DND-41 (cell line): ENCODE measurements around the gene PCDHGA7.

Source experiments
- ATAC-seq: fragments of 200-7000 bp; cut with Tn5 transposase; 3 replicates; pipeline ENCODE4 v1.9.1; 2021; ENCODE audit warnings: low read depth; ENCODE audit not compliant: insufficient read depth
- DNase-seq: peaks from one replicate; pipeline ENCODE4 v3.0.0-alpha.2; 2020
- H2AFZ ChIP-seq: 2 replicates; pipeline ENCODE4 v1.6.0; 2012; ENCODE audit warnings: low read depth, low read length
- H3K27ac ChIP-seq: 2 replicates; pipeline ENCODE4 v1.5.1; 2012; ENCODE audit warnings: low read length, inconsistent platforms
- H3K27me3 ChIP-seq: fragments of 200-600 bp; sonication (generic); 2 replicates; pipeline ENCODE4 v1.6.0; 2012; ENCODE audit warnings: low read length, mild to moderate bottlenecking, inconsistent platforms; ENCODE audit not compliant: insufficient read depth, poor library complexity
- H3K36me3 ChIP-seq: 2 replicates; pipeline ENCODE4 v1.5.1; 2012; ENCODE audit warnings: low read length, inconsistent platforms; ENCODE audit not compliant: insufficient read depth
- H3K4me1 ChIP-seq: 2 replicates; pipeline ENCODE4 v1.5.1; 2012; ENCODE audit warnings: mild to moderate bottlenecking, low read length; ENCODE audit not compliant: insufficient read depth
- H3K4me2 ChIP-seq: 2 replicates; pipeline ENCODE4 v1.6.0; 2012; ENCODE audit warnings: mild to moderate bottlenecking, moderate library complexity, low read length, inconsistent platforms; ENCODE audit not compliant: insufficient read depth
- H3K4me3 ChIP-seq, 2 experiments: fragments of 200-600 bp in 1 of 2; shearing (Covaris generic) in 1 of 2; 2 replicates each; pipeline ENCODE4 v1.5.1; 2012 to 2016; ENCODE audit warnings: inconsistent platforms in 2 of 2, low read length in 2 of 2, mild to moderate bottlenecking in 2 of 2, low read depth in 1 of 2, moderate library complexity in 1 of 2
- H3K79me2 ChIP-seq: 2 replicates; pipeline ENCODE4 v1.6.0; 2012; ENCODE audit warnings: low read length, inconsistent platforms; ENCODE audit not compliant: insufficient read depth
- H3K9ac ChIP-seq: 2 replicates; pipeline ENCODE4 v1.6.0; 2012; ENCODE audit warnings: low read depth, mild to moderate bottlenecking, inconsistent platforms, low read length, moderate library complexity
- H3K9me3 ChIP-seq: 2 replicates; pipeline ENCODE4 v1.5.1; 2012; ENCODE audit warnings: low read length, moderate library complexity, mild to moderate bottlenecking, inconsistent platforms; ENCODE audit not compliant: insufficient read depth, severe bottlenecking
- H4K20me1 ChIP-seq: 2 replicates; pipeline ENCODE4 v1.6.0; 2012; ENCODE audit warnings: low read length; ENCODE audit not compliant: insufficient read depth
- CTCF ChIP-seq: IDR thresholded peaks from 2 replicates; pipeline ENCODE4 v1.5.1; 2012; ENCODE audit warnings: borderline replicate concordance, low read length, moderate library complexity, mild to moderate bottlenecking; ENCODE audit not compliant: poor library complexity, severe bottlenecking; ENCODE audit errors: extremely low read depth
- EZH2 ChIP-seq: IDR thresholded peaks from 3 replicates; pipeline ENCODE4 v1.6.1; 2012; ENCODE audit warnings: borderline replicate concordance, low read depth, mild to moderate bottlenecking, moderate library complexity, low read length, inconsistent platforms; ENCODE audit not compliant: severe bottlenecking

PCDHGA7 gene

GRCh38 chr5:141422742-141423291, 40.3 kb downstream of the PCDHGA7 start:
- Histone ChIP-seq H3K9me3 (no peaks in the 10 kb centered on the region), H3K79me2 (no peaks in the 10 kb centered on the region), H3K4me1 (no peaks in the 10 kb centered on the region), H2AFZ (no peak overlapping the region), H3K9ac (no peak overlapping the region), H4K20me1 (no peaks in the 10 kb centered on the region), H3K4me3 (no peak overlapping the region), H3K36me3 (no peaks in the 10 kb centered on the region), H3K4me2 (no peak overlapping the region), H3K27me3 (peaks cover 10% of the 10 kb centered on the region), H3K27ac (no peak overlapping the region)
- DNase-seq (no peak), ATAC-seq (no peak)
- TF ChIP-seq EZH2 (no peak), CTCF (no peak)

- Histone ChIP-seq H3K4me3 (no peak overlapping the region), H3K4me1 (no peaks in the 10 kb centered on the region), H3K79me2 (no peaks in the 10 kb centered on the region), H3K4me2 (no peak overlapping the region), H3K27ac (no peak overlapping the region), H3K27me3 (peaks cover 6% of the 10 kb centered on the region), H3K36me3 (no peaks in the 10 kb centered on the region), H3K9me3 (no peaks in the 10 kb centered on the region), H2AFZ (no peak overlapping the region), H4K20me1 (no peaks in the 10 kb centered on the region), H3K9ac (no peak overlapping the region)
- DNase-seq (no peak), ATAC-seq (no peak)
- TF ChIP-seq CTCF: no peak
- TF ChIP-seq EZH2: no peak
Observed at GRCh38 chr5:141427783-141428426, 45.4 kb downstream of the PCDHGA7 start.

- no peak within 1 kb of the TSS for H2AFZ ChIP-seq
- no peaks in the 10 kb centered on the region for H3K9me3 ChIP-seq
- no peaks in the 10 kb centered on the region for H3K36me3 ChIP-seq
- no peak within 1 kb of the TSS for H3K9ac ChIP-seq
- DNase-seq (no peak), ATAC-seq (no peak)
- H3K27me3 ChIP-seq: peaks cover 1% of the 10 kb centered on the region
- no peak within 1 kb of the TSS for H3K4me2 ChIP-seq
- no peak within 1 kb of the TSS for H3K27ac ChIP-seq
- H3K4me1 ChIP-seq: no peaks in the 10 kb centered on the region
- no peak within 1 kb of the TSS for H3K4me3 ChIP-seq
- no peak for TF ChIP-seq CTCF
- no peak for TF ChIP-seq EZH2
- no peaks in the 10 kb centered on the region for H4K20me1 ChIP-seq
- no peaks in the 10 kb centered on the region for H3K79me2 ChIP-seq
Observed at GRCh38 chr5:141430332-141431113, 48.0 kb downstream of the PCDHGA7 start, which contains the start of gene PCDHGA12. PCDHGA12 (plus strand) TSS chr5:141430507; CDS start chr5:141430760, 253 bp downstream.
